Measurements from ENCODE around the gene ATXN1. TPM values are rescaled to one million over a fixed set of nuclear protein-coding genes. Genes with fewer than 3 reads are reported as not detected.
"Not testable (repeated sequence)": the region's sequence is repeated elsewhere in the genome, so short reads cannot be mapped to it uniquely, and the experiment has no call there.

The ATXN1 gene
- total RNA-seq, 2 experiments from 2014 or later: 83.1 to 89.4 TPM

- no peak for DNase-seq
- peaks cover 30% of the 10 kb centered on the region for H3K36me3 Mint-ChIP-seq (ENCODE audit: low read depth)
- H3K27me3 Mint-ChIP-seq: no peaks in the 10 kb centered on the region
- peaks cover 28% of the 10 kb centered on the region for H3K4me1 Mint-ChIP-seq
- POLR2A ChIA-PET: no interaction called here
- no peak overlapping the region for H3K4me3 Mint-ChIP-seq
- H3K9me3 Mint-ChIP-seq: no peaks in the 10 kb centered on the region
- no peak overlapping the region for H3K27ac Mint-ChIP-seq
- CTCF ChIA-PET: interaction anchor here (1.3 kb wide), 1 partner anchor 27 kb away, joined by 3 read pairs; no protein-coding TSS in a partner anchor
Measured at GRCh38 chr6:16540804-16541752, 220.2 kb downstream of the ATXN1 start.

- POLR2A ChIA-PET, H3K27me3 Mint-ChIP-seq, H3K27ac Mint-ChIP-seq, H3K4me3 Mint-ChIP-seq, H3K9me3 Mint-ChIP-seq, DNase-seq, CTCF ChIA-PET: not testable (repeated sequence)
- H3K36me3 Mint-ChIP-seq (ENCODE audit: low read depth): peaks cover 24% of the 10 kb centered on the region
- peaks cover 28% of the 10 kb centered on the region for H3K4me1 Mint-ChIP-seq
Measured at GRCh38 chr6:16540383-16540782, 220.9 kb downstream of the ATXN1 start.

GRCh38 chr6:16539086-16539931, 222.0 kb downstream of the ATXN1 start:
- CTCF ChIA-PET: interaction anchor here (1.0 kb wide), 1 partner anchor 25 kb away, joined by 4 read pairs; no protein-coding TSS in a partner anchor
- Mint-ChIP-seq H3K4me3 (no peak overlapping the region), H3K36me3 (ENCODE audit: low read depth) (peaks cover 15% of the 10 kb centered on the region), H3K27me3 (no peaks in the 10 kb centered on the region), H3K4me1 (peaks cover 30% of the 10 kb centered on the region), H3K9me3 (no peaks in the 10 kb centered on the region), H3K27ac (no peak overlapping the region)
- POLR2A ChIA-PET: no interaction called here
- DNase-seq: no peak

- DNase-seq: no peak
- Mint-ChIP-seq H3K4me1 (peaks cover 35% of the 10 kb centered on the region), H3K27ac (no peak overlapping the region), H3K36me3 (ENCODE audit: low read depth) (peaks cover 21% of the 10 kb centered on the region), H3K9me3 (no peaks in the 10 kb centered on the region), H3K27me3 (no peaks in the 10 kb centered on the region), H3K4me3 (no peak overlapping the region)
- ChIA-PET CTCF (no interaction called here), POLR2A (interaction anchor here (0.5 kb wide), 1 partner anchor 985 kb away, joined by 3 read pairs; no protein-coding TSS in a partner anchor)
Measured at GRCh38 chr6:16535564-16535963, 225.7 kb downstream of the ATXN1 start.

GRCh38 chr6:16533721-16534136, 227.5 kb downstream of the ATXN1 start:
- Mint-ChIP-seq H3K9me3 (no peaks in the 10 kb centered on the region), H3K4me3 (no peak overlapping the region), H3K36me3 (ENCODE audit: low read depth) (peaks cover 11% of the 10 kb centered on the region), H3K27me3 (no peaks in the 10 kb centered on the region), H3K27ac (no peak overlapping the region), H3K4me1 (peaks cover 24% of the 10 kb centered on the region)
- ChIA-PET CTCF (no interaction called here), POLR2A (no interaction called here)
- no peak for DNase-seq

GRCh38 chr6:16533210-16533609, 228.1 kb downstream of the ATXN1 start:
- peaks cover 11% of the 10 kb centered on the region for H3K36me3 Mint-ChIP-seq (ENCODE audit: low read depth)
- H3K27me3 Mint-ChIP-seq: no peaks in the 10 kb centered on the region
- no peak overlapping the region for H3K4me3 Mint-ChIP-seq
- H3K4me1 Mint-ChIP-seq: peaks cover 24% of the 10 kb centered on the region
- no peak overlapping the region for H3K27ac Mint-ChIP-seq
- CTCF ChIA-PET: no interaction called here
- no peak for DNase-seq
- POLR2A ChIA-PET: no interaction called here
- no peaks in the 10 kb centered on the region for H3K9me3 Mint-ChIP-seq

GRCh38 chr6:16527691-16528090, 233.6 kb downstream of the ATXN1 start:
- Mint-ChIP-seq H3K27ac (no peak overlapping the region), H3K27me3 (no peaks in the 10 kb centered on the region), H3K36me3 (ENCODE audit: low read depth) (peaks cover 22% of the 10 kb centered on the region), H3K4me1 (peaks cover 10% of the 10 kb centered on the region), H3K4me3 (no peak overlapping the region), H3K9me3 (peaks cover 5% of the 10 kb centered on the region)
- ChIA-PET CTCF (no interaction called here), POLR2A (no interaction called here)
- no peak for DNase-seq

GRCh38 chr6:16524380-16524707, 236.9 kb downstream of the ATXN1 start:
- peaks cover 20% of the 10 kb centered on the region for H3K4me1 Mint-ChIP-seq
- POLR2A ChIA-PET: interaction anchor here (1.4 kb wide), 1 partner anchor 10 kb away, joined by 3 read pairs; no protein-coding TSS in a partner anchor
- no peak overlapping the region for H3K27ac Mint-ChIP-seq
- no peaks in the 10 kb centered on the region for H3K27me3 Mint-ChIP-seq
- CTCF ChIA-PET: no interaction called here
- no peak overlapping the region for H3K4me3 Mint-ChIP-seq
- H3K9me3 Mint-ChIP-seq: peaks cover 5% of the 10 kb centered on the region
- peaks cover 38% of the 10 kb centered on the region for H3K36me3 Mint-ChIP-seq (ENCODE audit: low read depth)
- no peak for DNase-seq

GRCh38 chr6:16523606-16524379, 237.5 kb downstream of the ATXN1 start:
- Mint-ChIP-seq H3K27ac (no peak overlapping the region), H3K4me1 (peaks cover 24% of the 10 kb centered on the region), H3K9me3 (peaks cover 5% of the 10 kb centered on the region), H3K36me3 (ENCODE audit: low read depth) (peaks cover 41% of the 10 kb centered on the region), H3K4me3 (no peak overlapping the region), H3K27me3 (no peaks in the 10 kb centered on the region)
- no peak for DNase-seq
- ChIA-PET POLR2A (interaction anchor here (1.4 kb wide), 1 partner anchor 11 kb away, joined by 3 read pairs; no protein-coding TSS in a partner anchor), CTCF (no interaction called here)

- Mint-ChIP-seq H3K36me3 (ENCODE audit: low read depth) (peaks cover 47% of the 10 kb centered on the region), H3K9me3 (peaks cover 5% of the 10 kb centered on the region), H3K4me1 (peaks cover 33% of the 10 kb centered on the region), H3K4me3 (no peak overlapping the region), H3K27me3 (no peaks in the 10 kb centered on the region), H3K27ac (no peak overlapping the region)
- ChIA-PET CTCF (no interaction called here), POLR2A (no interaction called here)
- DNase-seq: no peak
Measured at GRCh38 chr6:16522937-16523336, 238.3 kb downstream of the ATXN1 start.

- ChIA-PET CTCF (no interaction called here), POLR2A (no interaction called here)
- no peak overlapping the region for H3K27ac Mint-ChIP-seq
- H3K4me3 Mint-ChIP-seq: no peak overlapping the region
- peaks cover 43% of the 10 kb centered on the region for H3K4me1 Mint-ChIP-seq
- H3K27me3 Mint-ChIP-seq: no peaks in the 10 kb centered on the region
- H3K9me3 Mint-ChIP-seq: peaks cover 5% of the 10 kb centered on the region
- peaks cover 54% of the 10 kb centered on the region for H3K36me3 Mint-ChIP-seq (ENCODE audit: low read depth)
- no peak for DNase-seq
Measured at GRCh38 chr6:16521528-16521927, 239.7 kb downstream of the ATXN1 start.

- Mint-ChIP-seq H3K4me1 (peaks cover 49% of the 10 kb centered on the region), H3K36me3 (ENCODE audit: low read depth) (peaks cover 58% of the 10 kb centered on the region), H3K9me3 (no peaks in the 10 kb centered on the region), H3K27me3 (no peaks in the 10 kb centered on the region), H3K27ac (no peak overlapping the region), H3K4me3 (no peak overlapping the region)
- DNase-seq: no peak
- ChIA-PET POLR2A (interaction anchor here (0.5 kb wide), 1 partner anchor 728 kb away, joined by 3 read pairs; no protein-coding TSS in a partner anchor), CTCF (interaction anchor here (0.6 to 0.9 kb wide), 2 partner anchors 9 to 318 kb away, joined by 3 read pairs; no protein-coding TSS in a partner anchor)
Measured at GRCh38 chr6:16519265-16520242, 241.7 kb downstream of the ATXN1 start.
